GM23248 (cell line): Measurements from ENCODE around the gene DNAI2.

ENCODE experiments used
- EZH2 ChIP-seq: fragments of 200-600 bp; sonication (generic); IDR thresholded peaks from 2 replicates; pipeline ENCODE4 v1.6.1; 2018; ENCODE audit warnings: antibody characterized with exemption, mild to moderate bottlenecking; ENCODE audit not compliant: insufficient read depth, poor library complexity, severe bottlenecking
- EZH2phosphoT487 ChIP-seq: fragments of 200-600 bp; sonication (generic); IDR thresholded peaks from 2 replicates; pipeline ENCODE4 v1.6.1; 2018; ENCODE audit warnings: antibody characterized with exemption, moderate library complexity, mild to moderate bottlenecking, low read depth; ENCODE audit not compliant: insufficient read depth

GRCh38 chr17:74343121-74343520, 69.1 kb downstream of the DNAI2 start:
- no peak for TF ChIP-seq EZH2
- no peak for TF ChIP-seq EZH2phosphoT487
